Neural cell (in vitro differentiated cells): Measurements from ENCODE around the gene CIITA.

Source experiments
- CTCF ChIP-seq: fragments of 450-650 bp; IDR thresholded peaks from 2 replicates; pipeline ENCODE4 v1.5.1; 2014; ENCODE audit warnings: antibody characterized with exemption, mild to moderate bottlenecking, moderate library complexity; ENCODE audit not compliant: poor library complexity, severe bottlenecking
- EP300 ChIP-seq: fragments of 450-650 bp; conservative IDR thresholded peaks from 2 replicates; pipeline ENCODE4 v1.6.1; 2014; ENCODE audit warnings: antibody characterized with exemption, mild to moderate bottlenecking, moderate library complexity; ENCODE audit not compliant: poor library complexity, severe bottlenecking
- EZH2 ChIP-seq: fragments of 200-600, 300-800 bp; shearing (Covaris generic), sonication (generic); IDR thresholded peaks from 2 replicates; pipeline ENCODE4 v1.6.1; 2014; ENCODE audit warnings: antibody characterized with exemption, low read length, borderline replicate concordance, mild to moderate bottlenecking; ENCODE audit not compliant: insufficient read depth, poor library complexity, severe bottlenecking
- POLR2AphosphoS5 ChIP-seq: IDR thresholded peaks from 2 replicates; pipeline ENCODE4 v1.6.1; 2012
- RAD21 ChIP-seq: fragments of 450-650 bp; conservative IDR thresholded peaks from 2 replicates; pipeline ENCODE4 v1.6.1; 2014; ENCODE audit warnings: antibody characterized with exemption, mild to moderate bottlenecking, moderate library complexity
- REST ChIP-seq: IDR thresholded peaks from 2 replicates; pipeline ENCODE4 v1.6.1; 2012; ENCODE audit warnings: borderline replicate concordance
- SMC3 ChIP-seq: fragments of 450-650 bp; conservative IDR thresholded peaks from 2 replicates; pipeline ENCODE4 v1.6.1; 2014; ENCODE audit warnings: antibody characterized with exemption, mild to moderate bottlenecking, moderate library complexity; ENCODE audit not compliant: poor library complexity
- TAF1 ChIP-seq: IDR thresholded peaks from 2 replicates; pipeline ENCODE4 v1.6.1; 2012; ENCODE audit warnings: low read depth

GRCh38 chr16:10835281-10835931, 41.6 kb upstream of the CIITA start:
- TF ChIP-seq CTCF (no peak), EP300 (no peak), SMC3 (no peak), EZH2 (no peak), REST (no peak), TAF1 (no peak), RAD21 (no peak), POLR2AphosphoS5 (no peak)
